CD4-positive, alpha-beta T cell treated with Interleukin-2 at 100 ng/mL for 4 hours (primary cell): ENCODE results near the gene TARDBP.
"Not testable (repeated sequence)": the region's sequence is repeated elsewhere in the genome, so short reads cannot be mapped to it uniquely, and the experiment has no call there.

Experiments
- DNase-seq: peaks from one replicate; pipeline ENCODE4 v3.0.0-alpha.2; 2020; ENCODE audit warnings: low spot score

Gene TARDBP

GRCh38 chr1:11059968-11060830, 47.7 kb downstream of the TARDBP start, which contains the start of gene SRM:
Gene SRM (minus strand): TSS chr1:11060018. CDS start chr1:11059943, 75 bp downstream.
- peak; percentile 89 for DNase-seq

GRCh38 chr1:11061652-11062365, 49.4 kb downstream of the TARDBP start:
- no peak for DNase-seq

- peak; percentile 34 for DNase-seq
Observed at GRCh38 chr1:11062965-11063401, 50.5 kb downstream of the TARDBP start.

- not testable (repeated sequence) for DNase-seq
Observed at GRCh38 chr1:11063937-11064537, 51.6 kb downstream of the TARDBP start.

GRCh38 chr1:11064942-11065341, 52.5 kb downstream of the TARDBP start:
- DNase-seq: no peak

GRCh38 chr1:11065796-11066195, 53.3 kb downstream of the TARDBP start:
- DNase-seq: no peak

GRCh38 chr1:11067716-11068599, 55.5 kb downstream of the TARDBP start:
- DNase-seq: no peak

GRCh38 chr1:11068600-11069473, 56.4 kb downstream of the TARDBP start:
- no peak for DNase-seq

- DNase-seq: no peak
Observed at GRCh38 chr1:11070876-11071275, 58.4 kb downstream of the TARDBP start.

- DNase-seq: no peak
Observed at GRCh38 chr1:11071463-11072215, 59.2 kb downstream of the TARDBP start.

- no peak for DNase-seq
Observed at GRCh38 chr1:11072216-11072917, 59.9 kb downstream of the TARDBP start.

- not testable (repeated sequence) for DNase-seq
Observed at GRCh38 chr1:11073398-11073797, 60.9 kb downstream of the TARDBP start.
